AG04450 (cell line): ENCODE results near the gene ADAMTS3. TPM values are rescaled to one million over a fixed set of nuclear protein-coding genes. Genes with fewer than 3 reads are reported as not detected.
"Not testable (repeated sequence)": the region's sequence is repeated elsewhere in the genome, so short reads cannot be mapped to it uniquely, and the experiment has no call there.

ENCODE experiments used
- CTCF ChIA-PET: fragments of 300-600, 350-600 bp; formaldehyde crosslinking; extraction: SDS; loops from one replicate; lab custom pipeline; 2022; ENCODE audit warnings: antibody characterized with exemption, inconsistent platforms; lab: Charles Lee
- POLR2A ChIA-PET: fragments of 350-600 bp; formaldehyde crosslinking; extraction: SDS; loops from one replicate; lab custom pipeline; 2021; ENCODE audit warnings: antibody characterized with exemption, inconsistent platforms; lab: Yijun Ruan, JAX
- DNase-seq: peaks from one replicate; pipeline ENCODE4 v3.0.0-alpha.2; 2011; ENCODE audit warnings: low read depth, low spot score
- H3K27ac ChIP-seq: one replicate; pipeline ENCODE4 v1.5.1; 2012; ENCODE audit warnings: low read depth, low read length, control low read depth
- H3K27me3 ChIP-seq: one replicate; pipeline ENCODE4 v1.6.0; 2012; ENCODE audit warnings: low read length; ENCODE audit not compliant: control insufficient read depth, insufficient read depth
- H3K4me3 ChIP-seq: 2 replicates; pipeline ENCODE4 v1.5.1; 2011; ENCODE audit warnings: mild to moderate bottlenecking, low read depth, low read length, control low read depth
- H3K9me3 ChIP-seq: 2 replicates; pipeline ENCODE4 v1.5.1; 2012; ENCODE audit warnings: low read length; ENCODE audit not compliant: control insufficient read depth, insufficient read depth
- polyA plus RNA-seq: library from polyadenylated mRNA; depleted of rRNA; stranded (reverse); fragments of >200 nt; gene quantifications from 2 replicates; pipeline ENCODE4 v1.2.3, GENCODE V29; 2011
- TF ChIP-seq, protein P1 (sequence below): IDR thresholded peaks from 2 replicates; pipeline ENCODE4 v1.5.1; 2011; ENCODE audit warnings: low read depth, low read length, control low read depth, inconsistent platforms

Gene ADAMTS3
- polyA plus RNA-seq, 1 experiment = 0.77 TPM

DNA sequence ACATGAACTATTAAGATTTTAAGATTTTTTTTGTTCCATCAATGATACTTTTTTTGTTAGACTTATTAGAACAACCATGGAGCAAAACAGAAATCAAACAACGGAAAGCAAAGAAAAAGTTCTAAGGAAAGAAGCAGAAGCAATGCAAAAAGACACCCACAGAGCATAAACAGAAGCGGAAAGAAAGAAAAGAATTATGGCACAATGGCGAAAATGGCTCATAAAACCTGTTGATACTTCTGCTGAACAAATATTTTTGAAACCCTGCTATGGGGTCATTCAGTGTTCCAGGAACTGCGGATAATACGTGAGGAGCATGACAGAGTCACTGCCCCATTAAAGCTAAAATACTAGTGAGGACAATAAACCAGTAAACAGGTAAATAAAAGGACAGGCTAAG lies 138.0 kb downstream of the ADAMTS3 start:
- Histone ChIP-seq H3K27me3 (no peaks in the 10 kb centered on the region), H3K9me3 (no peaks in the 10 kb centered on the region), H3K27ac (no peak overlapping the region), H3K4me3 (no peak overlapping the region)
- DNase-seq = no peak
- CTCF ChIA-PET = no interaction called here
- TF ChIP-seq, protein P1, sequence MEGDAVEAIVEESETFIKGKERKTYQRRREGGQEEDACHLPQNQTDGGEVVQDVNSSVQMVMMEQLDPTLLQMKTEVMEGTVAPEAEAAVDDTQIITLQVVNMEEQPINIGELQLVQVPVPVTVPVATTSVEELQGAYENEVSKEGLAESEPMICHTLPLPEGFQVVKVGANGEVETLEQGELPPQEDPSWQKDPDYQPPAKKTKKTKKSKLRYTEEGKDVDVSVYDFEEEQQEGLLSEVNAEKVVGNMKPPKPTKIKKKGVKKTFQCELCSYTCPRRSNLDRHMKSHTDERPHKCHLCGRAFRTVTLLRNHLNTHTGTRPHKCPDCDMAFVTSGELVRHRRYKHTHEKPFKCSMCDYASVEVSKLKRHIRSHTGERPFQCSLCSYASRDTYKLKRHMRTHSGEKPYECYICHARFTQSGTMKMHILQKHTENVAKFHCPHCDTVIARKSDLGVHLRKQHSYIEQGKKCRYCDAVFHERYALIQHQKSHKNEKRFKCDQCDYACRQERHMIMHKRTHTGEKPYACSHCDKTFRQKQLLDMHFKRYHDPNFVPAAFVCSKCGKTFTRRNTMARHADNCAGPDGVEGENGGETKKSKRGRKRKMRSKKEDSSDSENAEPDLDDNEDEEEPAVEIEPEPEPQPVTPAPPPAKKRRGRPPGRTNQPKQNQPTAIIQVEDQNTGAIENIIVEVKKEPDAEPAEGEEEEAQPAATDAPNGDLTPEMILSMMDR = no peak
- POLR2A ChIA-PET = no interaction called here

DNA sequence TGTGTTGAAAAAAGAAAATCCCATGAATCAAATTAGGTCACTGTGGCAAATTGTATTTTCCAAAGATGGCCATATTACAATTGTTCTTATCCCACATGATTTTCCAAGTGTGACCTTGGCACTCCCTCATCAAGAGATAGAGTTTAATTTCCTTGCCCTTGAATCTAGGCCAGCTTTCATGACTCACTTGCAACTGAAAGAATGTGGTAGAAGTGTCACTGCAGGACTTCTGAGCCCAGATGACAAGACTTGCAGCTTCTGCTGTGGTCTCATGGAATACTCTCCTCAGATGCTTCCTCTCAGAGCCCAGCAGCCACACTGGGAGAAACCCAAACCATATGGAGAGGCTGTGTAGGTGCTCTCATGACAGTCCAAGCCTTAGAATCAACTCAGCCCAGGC lies 139.0 kb downstream of the ADAMTS3 start:
- DNase-seq = no peak
- ChIA-PET CTCF (no interaction called here), POLR2A (no interaction called here)

DNA sequence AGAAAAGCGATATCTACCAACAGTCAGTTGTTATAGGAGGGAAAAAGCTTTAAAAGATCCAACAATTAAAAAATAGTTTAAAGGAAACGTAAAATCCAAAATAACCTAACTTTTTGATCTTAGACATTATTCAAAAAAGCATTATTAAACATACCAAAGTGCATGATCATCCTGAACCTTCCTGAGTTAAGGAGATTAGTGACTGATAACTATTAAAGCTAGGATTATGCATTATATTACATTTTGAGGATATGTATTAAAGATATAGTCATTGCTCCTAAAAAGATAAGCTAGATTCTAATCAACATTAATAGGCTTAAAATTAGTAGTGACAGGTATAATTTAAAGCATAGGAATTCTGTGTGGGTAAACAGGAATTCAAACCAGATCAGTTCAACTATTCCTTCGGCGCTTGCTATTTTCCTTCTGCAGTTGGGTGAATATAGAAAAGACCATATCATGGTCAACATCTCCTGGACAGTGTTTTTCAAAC lies 139.6 kb downstream of the ADAMTS3 start:
- Histone ChIP-seq H3K9me3 (no peaks in the 10 kb centered on the region), H3K4me3 (no peak overlapping the region), H3K27ac (no peak overlapping the region), H3K27me3 (no peaks in the 10 kb centered on the region)
- ChIA-PET CTCF (no interaction called here), POLR2A (no interaction called here)
- TF ChIP-seq, protein P1 = no peak
- DNase-seq = no peak

More for the DNA sequence above, 139.0 kb downstream of the ADAMTS3 start:
- TF ChIP-seq, protein P1 = no peak
- H3K27ac ChIP-seq = no peak overlapping the region
- no peak overlapping the region for H3K4me3 ChIP-seq
- no peaks in the 10 kb centered on the region for H3K9me3 ChIP-seq
- no peaks in the 10 kb centered on the region for H3K27me3 ChIP-seq

DNA sequence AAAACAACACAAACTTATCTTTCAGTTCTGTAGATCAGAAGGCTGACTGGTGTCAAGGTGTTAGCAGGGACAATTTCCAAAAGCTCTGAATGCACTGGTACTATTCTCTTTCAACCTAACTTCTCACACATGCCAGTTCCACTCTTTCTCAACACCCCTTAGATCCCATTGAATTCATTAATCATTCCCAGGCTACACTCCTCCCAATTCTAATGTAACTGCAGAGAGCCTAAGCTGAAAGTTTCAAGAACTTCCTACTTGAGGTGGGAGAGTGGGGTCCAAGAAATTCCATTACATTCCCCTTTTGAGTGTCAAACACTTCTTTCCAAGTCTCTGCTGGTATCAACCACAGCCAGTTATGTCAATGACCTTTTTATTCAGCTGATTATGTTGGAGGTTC lies 142.0 kb downstream of the ADAMTS3 start:
- Histone ChIP-seq H3K9me3 (no peaks in the 10 kb centered on the region), H3K27me3 (no peaks in the 10 kb centered on the region), H3K27ac (no peak overlapping the region), H3K4me3 (no peak overlapping the region)
- TF ChIP-seq, protein P1 = no peak
- ChIA-PET CTCF (interaction anchor here (1.0 kb wide), 1 partner anchor 101 kb away, joined by 3 read pairs; no protein-coding TSS in a partner anchor), POLR2A (no interaction called here)
- DNase-seq = no peak

DNA sequence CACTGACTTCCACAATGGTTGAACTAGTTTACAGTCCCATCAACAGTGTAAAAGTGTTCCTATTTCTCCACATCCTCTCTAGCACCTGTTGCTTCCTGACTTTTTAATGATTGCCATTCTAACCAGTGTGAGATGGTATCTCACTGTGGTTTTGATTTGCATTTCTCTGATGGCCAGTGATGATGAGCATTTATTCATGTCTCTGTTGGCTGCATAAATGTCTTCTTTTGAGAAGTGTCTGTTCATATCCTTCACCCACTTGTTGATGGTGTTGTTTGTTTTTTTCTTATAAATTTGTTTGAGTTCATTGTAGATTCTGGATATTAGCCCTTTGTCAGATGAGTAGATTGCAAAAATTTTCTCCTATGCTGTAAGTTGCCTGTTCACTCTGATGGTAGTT lies 143.1 kb downstream of the ADAMTS3 start:
- H3K9me3 ChIP-seq, H3K4me3 ChIP-seq, CTCF ChIA-PET, POLR2A ChIA-PET, DNase-seq, H3K27ac ChIP-seq, H3K27me3 ChIP-seq: not testable (repeated sequence)
